ENCODE data around the gene ENTPD8.

ENTPD8 gene

DNA sequence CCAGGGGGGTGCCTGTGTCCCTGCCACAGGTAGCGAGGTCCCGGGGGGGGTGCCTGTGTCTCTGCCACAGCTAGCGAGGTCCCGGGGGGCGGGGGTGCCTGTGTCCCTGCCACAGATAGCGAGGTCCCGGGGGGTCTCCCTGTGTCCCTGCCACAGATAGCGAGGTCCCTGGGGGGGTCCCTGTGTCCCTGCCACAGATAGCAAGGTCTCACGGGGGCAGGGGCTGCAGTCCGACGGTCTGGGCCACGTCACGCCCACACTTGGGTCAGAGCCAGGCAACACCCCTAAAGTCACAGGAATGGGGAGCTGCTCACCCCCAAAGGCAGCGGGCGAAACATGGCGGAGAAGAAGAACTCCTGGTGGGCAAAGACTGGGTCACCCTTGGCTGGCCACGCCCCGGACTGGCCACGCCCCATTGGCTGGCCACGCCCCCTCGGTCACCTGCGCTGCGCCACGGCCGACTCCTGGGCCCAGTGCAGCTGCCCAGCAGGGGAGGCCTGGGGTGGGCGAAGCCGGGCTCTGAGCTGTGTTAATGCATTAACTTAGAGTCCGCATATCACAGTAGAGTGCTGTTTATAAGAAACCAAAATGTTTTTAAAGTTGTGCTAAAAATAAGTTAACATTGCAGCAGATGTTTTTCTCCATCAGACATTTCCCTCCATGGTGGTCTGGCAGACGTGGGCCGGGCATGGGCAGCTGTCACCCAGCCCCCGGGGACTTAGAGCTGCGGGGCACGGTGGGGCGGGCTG is 11.0 kb downstream of the ENTPD8 start:
- Histone ChIP-seq H3K27ac (ENCODE audit: insufficient read depth, low read length, poor library complexity, severe bottlenecking) (no peak overlapping the region), H3K9me3 (ENCODE audit: control insufficient read depth, low read length) (no peaks in the 10 kb centered on the region), H3K4me1 (ENCODE audit: control insufficient read depth, insufficient read depth, low read length, poor library complexity, severe bottlenecking) (no peaks in the 10 kb centered on the region), H3K4me3 (ENCODE audit: insufficient read depth, low read depth, low read length, poor library complexity, severe bottlenecking) (no peak overlapping the region), H3K27me3 (replicated peaks; ENCODE audit: control insufficient read depth, insufficient read depth, low read length, poor library complexity, severe bottlenecking) (no peaks in the 10 kb centered on the region), H3K36me3 (ENCODE audit: control insufficient read depth, insufficient read depth, low read length) (no peaks in the 10 kb centered on the region)
- no peak for DNase-seq

DNA sequence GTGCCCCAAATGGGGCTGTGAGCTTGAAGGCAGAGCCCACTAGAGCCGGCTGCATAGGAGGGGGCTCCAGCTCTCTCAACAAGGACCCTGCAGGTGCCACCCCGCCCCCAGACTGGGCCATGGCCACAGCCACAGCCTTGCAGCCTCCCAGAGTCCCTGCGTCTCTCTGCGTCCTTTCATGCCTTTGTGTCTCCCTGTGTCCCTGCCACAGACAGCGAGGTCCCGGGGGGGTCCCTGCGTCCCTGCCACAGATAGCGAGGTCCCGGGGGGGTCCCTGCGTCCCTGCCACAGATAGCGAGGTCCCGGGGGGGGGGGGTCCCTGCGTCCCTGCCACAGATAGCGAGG is 11.6 kb downstream of the ENTPD8 start:
- no peaks in the 10 kb centered on the region for H3K27me3 ChIP-seq (replicated peaks; ENCODE audit: control insufficient read depth, insufficient read depth, low read length, poor library complexity, severe bottlenecking)
- DNase-seq = no peak
- H3K4me1 ChIP-seq (ENCODE audit: control insufficient read depth, insufficient read depth, low read length, poor library complexity, severe bottlenecking) = no peaks in the 10 kb centered on the region
- H3K36me3 ChIP-seq (ENCODE audit: control insufficient read depth, insufficient read depth, low read length) = no peaks in the 10 kb centered on the region
- no peak overlapping the region for H3K4me3 ChIP-seq (ENCODE audit: insufficient read depth, low read depth, low read length, poor library complexity, severe bottlenecking)
- H3K9me3 ChIP-seq (ENCODE audit: control insufficient read depth, low read length) = no peaks in the 10 kb centered on the region
- no peak overlapping the region for H3K27ac ChIP-seq (ENCODE audit: insufficient read depth, low read length, poor library complexity, severe bottlenecking)

DNA sequence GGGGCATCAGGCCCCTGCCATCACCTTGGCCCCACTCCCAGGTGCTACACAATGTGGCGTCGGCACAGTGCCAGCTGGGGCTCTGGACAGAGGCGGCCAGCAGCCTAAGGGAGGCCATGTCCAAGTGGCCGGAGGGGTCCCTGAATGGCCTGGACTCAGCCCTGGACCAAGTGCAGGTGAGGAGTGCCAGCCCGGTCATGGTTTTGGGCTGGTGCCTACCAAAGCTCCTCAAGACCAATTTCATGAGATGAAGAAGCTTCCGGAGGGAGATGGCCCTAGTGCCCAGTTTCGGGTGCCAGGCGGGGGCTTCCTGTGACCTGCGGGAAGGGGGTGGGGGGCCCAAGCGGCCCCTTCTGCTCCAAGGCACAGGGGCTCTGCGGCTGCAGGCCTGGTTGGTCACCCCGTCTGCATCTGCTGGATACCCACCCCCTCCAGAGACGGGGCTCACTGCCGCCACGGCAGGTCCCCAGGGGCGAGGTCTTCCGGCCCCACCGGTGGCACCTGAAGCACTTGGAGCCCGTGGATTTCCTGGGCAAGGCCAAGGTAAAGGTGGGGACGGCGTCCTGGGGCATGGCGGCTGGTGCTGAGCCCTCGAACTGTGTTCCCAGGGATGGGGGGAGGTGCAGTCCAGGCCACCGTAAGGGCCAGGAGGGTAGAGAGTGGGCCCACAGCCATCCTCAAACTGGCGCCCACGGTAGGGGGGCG is 12.2 kb downstream of the ENTPD8 start:
- H3K27me3 ChIP-seq (replicated peaks; ENCODE audit: control insufficient read depth, insufficient read depth, low read length, poor library complexity, severe bottlenecking) = no peaks in the 10 kb centered on the region
- no peak overlapping the region for H3K4me3 ChIP-seq (ENCODE audit: insufficient read depth, low read depth, low read length, poor library complexity, severe bottlenecking)
- H3K4me1 ChIP-seq (ENCODE audit: control insufficient read depth, insufficient read depth, low read length, poor library complexity, severe bottlenecking) = peaks cover 2% of the 10 kb centered on the region
- H3K36me3 ChIP-seq (ENCODE audit: control insufficient read depth, insufficient read depth, low read length) = no peaks in the 10 kb centered on the region
- no peaks in the 10 kb centered on the region for H3K9me3 ChIP-seq (ENCODE audit: control insufficient read depth, low read length)
- DNase-seq = no peak
- no peak overlapping the region for H3K27ac ChIP-seq (ENCODE audit: insufficient read depth, low read length, poor library complexity, severe bottlenecking)

GRCh38 chr9:137428311-137428630 is 12.9 kb downstream of the ENTPD8 start:
- no peaks in the 10 kb centered on the region for H3K9me3 ChIP-seq (ENCODE audit: control insufficient read depth, low read length)
- H3K27ac ChIP-seq (ENCODE audit: insufficient read depth, low read length, poor library complexity, severe bottlenecking) = no peak overlapping the region
- H3K27me3 ChIP-seq (replicated peaks; ENCODE audit: control insufficient read depth, insufficient read depth, low read length, poor library complexity, severe bottlenecking) = no peaks in the 10 kb centered on the region
- no peak overlapping the region for H3K4me3 ChIP-seq (ENCODE audit: insufficient read depth, low read depth, low read length, poor library complexity, severe bottlenecking)
- no peaks in the 10 kb centered on the region for H3K36me3 ChIP-seq (ENCODE audit: control insufficient read depth, insufficient read depth, low read length)
- H3K4me1 ChIP-seq (ENCODE audit: control insufficient read depth, insufficient read depth, low read length, poor library complexity, severe bottlenecking) = peaks cover 6% of the 10 kb centered on the region
- no peak for DNase-seq

DNA sequence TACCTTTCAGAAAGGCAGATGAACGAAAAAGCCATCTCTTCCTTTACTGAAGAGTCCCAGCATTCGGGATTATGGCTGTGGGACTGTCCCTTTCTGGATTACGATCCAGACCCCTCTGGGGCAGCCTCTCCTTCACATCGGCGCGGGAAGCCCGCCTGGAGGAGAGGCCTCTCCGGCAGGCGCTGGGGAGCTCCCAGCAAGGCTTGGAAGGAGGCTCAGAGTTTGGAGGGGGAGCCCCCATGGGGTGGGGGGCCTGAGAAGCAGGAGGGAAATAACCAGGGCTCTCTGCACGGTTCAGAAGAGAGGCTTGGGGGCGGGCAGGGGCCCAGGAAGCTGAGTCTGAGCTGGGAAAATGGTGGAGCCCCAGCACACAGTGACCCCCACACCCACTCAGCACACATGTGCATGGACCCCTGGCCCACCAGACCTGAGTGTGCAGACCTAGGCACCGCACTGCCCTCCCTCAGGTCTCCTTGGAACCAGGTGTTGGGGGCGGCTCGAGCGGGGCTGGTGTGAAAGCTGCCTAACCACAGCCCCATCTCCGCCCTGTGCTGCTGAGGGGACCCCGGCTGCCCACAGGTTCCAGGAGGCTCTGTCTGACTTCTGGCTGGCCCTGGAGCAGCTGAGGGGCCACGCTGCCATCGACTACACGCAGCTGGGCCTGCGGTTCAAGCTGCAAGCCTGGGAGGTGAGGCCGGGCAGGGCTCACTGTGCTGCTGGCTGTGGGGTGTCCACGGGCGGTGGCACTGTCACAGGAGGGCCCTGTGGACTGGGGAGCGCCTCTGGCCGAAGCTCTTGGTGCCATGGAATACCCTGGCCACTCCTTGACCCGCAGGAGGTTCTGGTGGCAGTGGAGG is 13.5 kb downstream of the ENTPD8 start:
- no peak for DNase-seq
- no peaks in the 10 kb centered on the region for H3K9me3 ChIP-seq (ENCODE audit: control insufficient read depth, low read length)
- H3K4me3 ChIP-seq (ENCODE audit: insufficient read depth, low read depth, low read length, poor library complexity, severe bottlenecking) = no peak overlapping the region
- no peaks in the 10 kb centered on the region for H3K36me3 ChIP-seq (ENCODE audit: control insufficient read depth, insufficient read depth, low read length)
- peaks cover 6% of the 10 kb centered on the region for H3K4me1 ChIP-seq (ENCODE audit: control insufficient read depth, insufficient read depth, low read length, poor library complexity, severe bottlenecking)
- no peak overlapping the region for H3K27ac ChIP-seq (ENCODE audit: insufficient read depth, low read length, poor library complexity, severe bottlenecking)
- H3K27me3 ChIP-seq (replicated peaks; ENCODE audit: control insufficient read depth, insufficient read depth, low read length, poor library complexity, severe bottlenecking) = no peaks in the 10 kb centered on the region

GRCh38 chr9:137426018-137426681 is 15.0 kb downstream of the ENTPD8 start:
- no peaks in the 10 kb centered on the region for H3K9me3 ChIP-seq (ENCODE audit: control insufficient read depth, low read length)
- DNase-seq = no peak
- no peaks in the 10 kb centered on the region for H3K36me3 ChIP-seq (ENCODE audit: control insufficient read depth, insufficient read depth, low read length)
- H3K27me3 ChIP-seq (replicated peaks; ENCODE audit: control insufficient read depth, insufficient read depth, low read length, poor library complexity, severe bottlenecking) = no peaks in the 10 kb centered on the region
- H3K4me1 ChIP-seq (ENCODE audit: control insufficient read depth, insufficient read depth, low read length, poor library complexity, severe bottlenecking) = peaks cover 12% of the 10 kb centered on the region
- H3K27ac ChIP-seq (ENCODE audit: insufficient read depth, low read length, poor library complexity, severe bottlenecking) = no peak overlapping the region
- H3K4me3 ChIP-seq (ENCODE audit: insufficient read depth, low read depth, low read length, poor library complexity, severe bottlenecking) = no peak overlapping the region

DNA sequence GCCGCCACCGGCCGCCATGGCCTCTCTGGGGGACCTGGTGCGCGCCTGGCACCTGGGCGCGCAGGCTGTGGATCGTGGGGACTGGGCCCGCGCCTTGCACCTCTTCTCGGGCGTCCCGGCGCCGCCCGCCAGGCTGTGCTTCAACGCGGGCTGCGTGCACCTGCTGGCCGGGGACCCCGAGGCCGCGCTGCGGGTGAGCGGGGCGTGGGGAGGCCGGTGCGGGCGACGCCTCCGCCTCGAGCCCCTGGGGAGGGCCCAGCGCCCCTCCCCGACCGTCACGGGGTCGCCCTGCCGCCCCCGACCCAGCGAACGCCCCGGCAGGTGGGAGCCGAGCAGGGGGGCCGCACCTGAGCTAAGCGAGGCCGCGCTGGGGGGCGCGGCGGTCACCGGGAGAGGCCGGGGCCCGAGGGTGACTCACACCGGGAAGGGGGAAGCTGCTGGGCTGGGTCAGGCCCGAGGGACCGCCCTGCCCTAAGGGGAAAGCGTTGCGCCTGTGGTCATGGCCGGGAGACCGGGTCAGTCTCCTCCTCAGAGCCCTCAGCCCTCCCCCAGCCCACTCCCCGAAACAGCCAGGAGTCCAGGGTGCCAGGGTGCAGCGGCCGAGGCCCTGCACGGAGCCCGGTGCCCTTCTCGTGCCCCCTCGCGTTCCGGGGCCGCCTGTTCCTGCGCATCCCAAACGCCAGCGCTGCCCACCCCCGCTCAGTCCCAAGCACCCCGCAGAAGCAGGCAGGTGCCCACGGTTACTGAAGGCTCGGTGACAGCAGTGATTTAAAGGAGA is 17.5 kb downstream of the ENTPD8 start:
- Histone ChIP-seq H3K9me3 (ENCODE audit: control insufficient read depth, low read length) (no peaks in the 10 kb centered on the region), H3K27me3 (replicated peaks; ENCODE audit: control insufficient read depth, insufficient read depth, low read length, poor library complexity, severe bottlenecking) (no peaks in the 10 kb centered on the region), H3K4me1 (ENCODE audit: control insufficient read depth, insufficient read depth, low read length, poor library complexity, severe bottlenecking) (peaks cover 12% of the 10 kb centered on the region), H3K27ac (ENCODE audit: insufficient read depth, low read length, poor library complexity, severe bottlenecking) (peak overlapping the region; percentile 51), H3K4me3 (ENCODE audit: insufficient read depth, low read depth, low read length, poor library complexity, severe bottlenecking) (peak overlapping the region; percentile 39), H3K36me3 (ENCODE audit: control insufficient read depth, insufficient read depth, low read length) (no peaks in the 10 kb centered on the region)
- no peak for DNase-seq

DNA sequence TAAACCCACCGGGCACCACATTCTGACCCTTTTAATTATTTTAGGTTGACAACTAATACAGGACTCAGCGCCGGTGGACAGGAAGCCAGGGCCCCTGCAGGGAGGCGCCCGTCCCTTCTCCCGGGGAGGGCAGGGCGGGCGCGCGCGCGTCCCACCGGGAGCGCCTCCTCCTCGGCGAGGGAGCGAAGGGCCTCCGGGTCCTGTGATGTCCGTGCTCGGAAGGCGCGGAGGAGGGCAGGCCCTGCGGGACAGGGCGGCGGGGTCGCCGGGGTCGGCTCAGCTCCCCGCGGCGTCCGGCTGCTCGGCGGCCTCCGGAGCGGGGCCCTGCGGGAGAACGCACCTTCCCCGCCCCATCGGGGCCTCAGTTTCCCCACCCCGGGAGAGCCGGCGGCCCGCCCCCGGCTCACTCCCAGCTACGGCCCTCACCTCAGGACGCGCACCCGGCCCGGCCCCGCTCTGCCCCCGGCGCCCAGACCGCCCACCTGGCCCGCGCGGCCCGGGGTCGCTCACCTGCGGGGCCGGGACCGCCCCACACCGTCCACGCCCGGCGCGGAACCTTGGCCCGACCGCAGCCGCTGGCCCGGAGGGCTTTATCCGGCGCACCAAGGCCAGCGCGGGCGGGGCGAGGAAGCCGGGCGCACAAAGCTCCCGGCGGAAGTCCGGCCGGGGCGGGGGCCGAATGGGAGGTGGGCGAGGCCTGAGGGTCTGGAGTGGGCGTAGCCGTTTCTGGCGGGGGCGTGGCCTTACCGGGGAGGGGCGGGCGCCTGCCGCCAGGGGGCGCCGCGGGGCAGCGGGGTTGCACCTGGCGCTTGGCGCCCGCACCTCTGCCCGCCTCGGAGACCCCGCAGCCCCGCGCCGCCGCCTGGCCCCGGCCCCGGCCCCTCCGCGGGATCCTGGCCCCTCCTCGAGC is 18.3 kb downstream of the ENTPD8 start, which contains the start of the genes EXD3 and NOXA1:
TSS of gene EXD3 (minus strand) at position 559 of the 910 bp plus-strand sequence. CDS start 27,805 bp downstream, outside the sequence.
TSS of gene NOXA1 (plus strand) at position 790 of the 910 bp plus-strand sequence. CDS start 137 bp downstream, outside the sequence.
- peak; percentile 86 to 92 (median 91) for DNase-seq
- H3K9me3 ChIP-seq (ENCODE audit: control insufficient read depth, low read length) = no peaks in the 10 kb centered on the region
- no peaks in the 10 kb centered on the region for H3K27me3 ChIP-seq (replicated peaks; ENCODE audit: control insufficient read depth, insufficient read depth, low read length, poor library complexity, severe bottlenecking)
- H3K36me3 ChIP-seq (ENCODE audit: control insufficient read depth, insufficient read depth, low read length) = no peaks in the 10 kb centered on the region
- H3K4me1 ChIP-seq (ENCODE audit: control insufficient read depth, insufficient read depth, low read length, poor library complexity, severe bottlenecking) = peaks cover 12% of the 10 kb centered on the region
- peak within 1 kb of the TSS; percentile 51 for H3K27ac ChIP-seq (ENCODE audit: insufficient read depth, low read length, poor library complexity, severe bottlenecking)
- peak within 1 kb of the TSS; percentile 57 for H3K4me3 ChIP-seq (ENCODE audit: insufficient read depth, low read depth, low read length, poor library complexity, severe bottlenecking)
